GM19035 (cell line): ENCODE data around the gene GPR143.
"Not testable (repeated sequence)": the region's sequence is repeated elsewhere in the genome, so short reads cannot be mapped to it uniquely, and the experiment has no call there.

ENCODE experiments used
- ATAC-seq: cut with Tn5 transposase; IDR thresholded peaks from one replicate; pipeline ENCODE4 v1.9.1; 2021; ENCODE audit not compliant: unreplicated experiment

The GPR143 gene

GRCh38 chrX:9770319-9770718 lies 4.7 kb upstream of the GPR143 start:
- no peak for ATAC-seq

DNA sequence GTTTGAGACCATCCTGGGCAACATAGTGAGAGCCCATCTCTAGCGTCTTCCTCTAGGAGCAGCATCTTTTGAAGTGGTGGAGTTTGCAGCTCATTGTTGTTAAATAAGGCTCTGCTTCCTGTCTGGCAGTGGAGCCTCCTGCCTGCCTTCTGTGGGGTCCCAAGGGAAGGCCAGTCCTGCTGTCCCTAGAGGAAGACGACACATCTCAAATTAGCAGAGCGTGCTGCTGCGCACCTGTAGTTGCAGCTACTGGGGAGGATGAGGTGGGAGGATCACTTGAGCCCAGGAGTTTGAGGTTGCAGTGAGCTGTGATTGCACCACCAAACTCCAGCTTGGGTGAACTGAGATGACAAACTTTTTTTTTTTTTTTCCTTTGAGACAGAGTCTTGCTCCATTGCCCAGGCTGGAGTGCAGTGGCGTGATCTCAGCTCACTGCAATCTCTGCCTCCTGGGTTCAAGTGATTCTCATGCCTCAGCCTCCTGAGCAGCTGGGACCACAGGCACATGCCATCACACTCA lies 2.7 kb upstream of the GPR143 start:
- ATAC-seq, result not testable (repeated sequence)

GRCh38 chrX:9767375-9767774 lies 1.7 kb upstream of the GPR143 start:
- ATAC-seq, result no peak

DNA sequence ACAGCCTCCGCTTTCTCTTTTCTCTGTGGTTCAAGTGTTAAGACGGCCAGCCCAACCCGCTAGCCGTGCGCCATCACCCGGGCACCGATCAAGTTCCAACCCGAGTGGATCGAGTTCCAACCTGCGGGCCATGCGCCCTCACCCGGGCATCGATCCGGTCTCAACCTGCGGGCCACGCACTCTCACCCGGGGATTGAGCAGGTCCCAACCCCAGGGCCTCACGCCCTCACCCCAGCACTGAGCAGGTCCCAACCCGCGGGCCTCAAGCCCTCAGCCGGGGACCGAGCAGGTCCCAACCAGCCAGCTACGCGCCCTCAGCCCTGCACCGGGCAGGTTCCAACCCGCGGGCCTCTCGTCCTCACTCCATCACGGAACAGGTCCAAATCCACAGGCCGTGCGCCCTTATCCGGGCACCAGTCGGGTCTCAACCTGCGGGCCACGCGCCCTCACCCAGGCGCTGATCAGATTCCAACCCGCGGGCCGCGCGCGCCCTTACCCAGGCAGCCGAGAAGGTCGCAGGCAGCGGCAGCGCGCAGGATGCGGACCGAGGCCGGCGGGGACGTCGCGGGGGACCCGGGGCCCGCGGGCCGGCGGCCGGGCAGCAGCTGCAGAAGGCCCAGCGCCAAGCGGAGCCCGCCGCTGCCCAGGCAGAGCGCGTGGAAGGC lies 443 bp downstream of the GPR143 start:
- ATAC-seq, result no peak

GRCh38 chrX:9759337-9759736 lies 6.3 kb downstream of the GPR143 start:
- no peak for ATAC-seq

DNA sequence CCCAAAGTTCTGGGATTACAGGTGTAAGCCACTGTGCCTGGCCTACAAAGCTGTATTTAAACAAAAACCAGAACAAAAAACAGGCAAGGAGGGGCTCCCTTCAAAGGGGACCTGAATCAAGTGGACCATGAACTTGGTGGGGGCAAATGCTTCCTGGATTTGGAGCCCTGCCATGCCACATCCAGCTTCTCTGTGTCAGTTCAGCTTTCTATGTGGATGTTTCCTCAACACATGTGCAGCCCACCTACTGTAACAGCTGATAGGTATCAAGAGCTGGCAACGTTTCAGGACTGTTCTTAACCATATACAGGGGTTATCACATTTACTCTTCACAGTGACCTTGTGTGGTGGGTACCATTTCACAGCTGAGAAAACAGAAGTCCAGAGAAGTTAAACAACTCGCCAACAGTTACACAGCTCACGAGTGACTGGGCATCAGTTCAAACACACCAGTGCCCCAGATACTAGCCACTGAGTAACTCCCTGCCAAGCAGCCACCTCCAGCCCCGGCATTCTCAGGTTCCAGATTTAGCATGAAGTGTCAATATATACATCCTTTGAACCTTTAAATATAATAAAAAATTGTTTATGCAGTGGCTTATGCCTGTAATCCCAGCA lies 7.5 kb downstream of the GPR143 start:
- no peak for ATAC-seq

- ATAC-seq, result no peak
These were observed 8.3 kb downstream of the GPR143 start for GRCh38 chrX:9757366-9757765.

- ATAC-seq, result no peak
These were observed 16.4 kb downstream of the GPR143 start for GRCh38 chrX:9749146-9749692.

DNA sequence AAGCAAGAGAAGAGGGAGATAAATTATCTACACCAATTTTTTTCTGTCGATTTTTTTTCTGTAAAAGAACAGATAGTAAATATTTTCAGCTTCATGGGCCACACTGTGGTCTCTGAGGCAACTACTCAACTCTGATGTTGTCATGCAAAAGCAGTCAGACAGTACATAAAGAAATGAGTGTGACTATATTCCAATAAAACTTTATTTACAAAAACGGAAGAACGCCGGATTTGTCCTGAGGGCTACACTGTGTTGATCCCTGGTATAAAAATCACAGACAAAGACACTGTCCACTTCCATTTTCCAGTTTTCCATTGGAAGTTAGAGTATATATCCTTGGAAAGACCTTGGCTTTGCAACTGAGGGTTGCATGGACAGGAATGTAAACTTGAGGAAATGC lies 18.0 kb downstream of the GPR143 start:
- no peak for ATAC-seq

GRCh38 chrX:9746148-9746888 lies 19.3 kb downstream of the GPR143 start:
- ATAC-seq, result no peak

- no peak for ATAC-seq
These were observed 20.1 kb downstream of the GPR143 start for GRCh38 chrX:9745417-9746115.

DNA sequence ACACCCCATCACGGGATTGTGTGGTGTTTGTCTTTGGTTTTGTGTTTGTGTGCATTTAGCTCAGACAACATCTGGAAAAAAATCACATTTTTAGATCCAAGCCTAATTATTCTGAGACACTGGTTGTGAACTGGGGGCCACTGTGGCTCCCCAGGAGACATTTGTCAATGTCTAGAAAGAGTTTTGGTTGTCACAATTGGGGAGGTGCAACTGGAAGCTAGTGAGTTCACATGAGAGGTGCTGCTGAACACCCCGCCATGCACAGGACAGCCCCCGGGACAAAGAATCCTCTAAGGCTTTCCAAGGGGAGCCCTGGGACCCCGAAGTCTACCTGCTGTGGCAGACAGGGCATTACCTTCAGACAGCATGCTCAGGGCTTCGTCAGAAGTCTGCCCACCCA lies 26.5 kb downstream of the GPR143 start:
- no peak for ATAC-seq

DNA sequence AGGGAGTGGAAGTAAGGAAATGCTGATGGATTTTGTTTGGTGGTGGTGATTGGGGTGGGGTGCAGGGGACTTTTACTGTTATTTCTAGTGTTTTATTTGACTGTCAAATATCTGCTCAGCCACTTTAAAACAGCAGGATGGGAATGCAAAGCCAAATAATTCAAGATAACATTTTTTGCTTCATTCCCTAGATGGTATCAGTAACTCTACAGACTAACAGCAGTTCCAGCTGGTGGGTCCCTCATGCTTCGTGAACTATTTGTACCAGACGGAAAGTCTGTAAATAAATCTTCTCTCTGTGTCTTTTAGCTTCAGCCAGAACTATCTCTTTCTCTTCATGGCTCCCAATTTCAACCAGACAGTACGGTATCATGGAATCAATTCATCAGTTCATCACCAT lies 27.5 kb downstream of the GPR143 start:
- no peak for ATAC-seq

DNA sequence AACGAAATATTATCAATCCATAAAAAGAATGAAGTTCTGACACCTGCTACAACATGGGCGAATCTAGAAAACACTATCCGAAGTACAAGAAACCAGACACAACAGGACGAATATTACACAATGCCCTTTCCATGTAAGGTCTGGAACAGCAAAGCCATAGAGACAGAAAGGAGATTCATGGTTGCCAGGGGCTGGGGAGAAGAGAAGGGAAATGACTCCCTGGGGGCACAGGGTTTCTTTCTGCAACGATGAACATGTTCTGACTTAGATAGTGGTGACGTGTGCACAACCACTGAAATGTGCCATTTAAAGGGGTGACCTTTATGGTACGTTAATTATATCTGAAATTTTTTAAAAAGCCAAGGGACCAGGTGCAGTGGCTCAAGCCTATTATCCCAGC lies 28.3 kb downstream of the GPR143 start:
- ATAC-seq, result no peak

GRCh38 chrX:9730752-9731151 lies 34.9 kb downstream of the GPR143 start:
- no peak for ATAC-seq

- ATAC-seq, result no peak
These were observed 35.6 kb downstream of the GPR143 start for GRCh38 chrX:9730078-9730477.

- no peak for ATAC-seq
These were observed 36.3 kb downstream of the GPR143 start for GRCh38 chrX:9729171-9729885.

DNA sequence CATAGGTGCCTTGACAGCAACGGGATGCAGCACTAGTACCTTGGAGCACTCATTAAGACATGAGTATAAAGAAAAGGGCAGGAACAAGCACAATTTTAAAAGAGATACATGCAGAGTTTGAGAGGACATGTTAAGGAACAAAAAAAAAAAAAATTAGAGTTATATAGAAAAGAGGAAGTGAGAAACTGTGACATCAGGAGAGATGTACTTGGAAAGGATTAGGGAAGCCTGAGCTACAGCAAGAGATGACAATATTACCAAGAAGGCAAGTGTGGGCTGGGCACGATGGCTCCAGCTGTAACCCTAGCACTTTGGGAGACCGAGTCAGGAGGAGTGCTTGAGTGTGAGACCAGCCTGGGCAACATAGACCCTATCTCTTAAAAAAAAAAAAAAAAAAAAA lies 37.4 kb downstream of the GPR143 start:
- no peak for ATAC-seq

DNA sequence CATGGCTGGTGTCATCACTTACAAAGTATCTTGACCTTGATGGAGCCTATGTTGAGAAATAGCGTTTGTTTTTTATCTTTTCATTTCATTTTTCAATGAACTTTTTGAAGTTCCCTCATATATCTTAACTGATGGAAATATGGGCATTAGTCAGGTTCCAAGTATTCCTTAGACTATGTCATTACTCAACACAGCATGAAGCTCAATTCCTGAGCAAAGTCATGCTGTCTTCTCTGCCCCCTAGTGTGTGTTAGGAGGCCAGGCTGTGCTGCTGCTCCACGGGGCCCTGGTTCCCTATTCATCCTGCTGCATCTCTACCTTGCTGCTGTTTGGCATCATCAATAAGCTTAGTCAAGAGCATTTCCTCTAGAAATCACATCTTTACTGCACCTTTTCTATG lies 40.9 kb downstream of the GPR143 start:
- no peak for ATAC-seq

DNA sequence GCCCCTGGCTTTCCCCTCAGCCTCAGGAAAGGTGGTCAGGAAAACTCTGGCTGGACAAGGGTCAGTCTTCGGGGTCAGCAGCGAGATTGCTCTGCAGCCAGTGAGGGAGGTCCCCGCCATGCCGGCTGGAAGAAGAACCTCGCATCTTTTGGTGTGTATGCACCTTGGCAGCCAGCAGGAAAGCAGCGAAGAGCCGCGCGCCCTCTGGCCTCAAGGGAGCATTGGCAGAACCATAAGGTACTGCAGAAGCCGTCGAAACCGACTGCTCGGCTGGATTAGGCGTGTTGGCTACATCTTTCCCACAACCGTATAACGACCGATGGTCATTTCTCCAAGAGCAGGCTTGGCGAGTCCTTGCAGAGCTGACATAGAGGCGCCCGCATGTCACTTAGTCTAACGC lies 48.3 kb downstream of the GPR143 start:
- ATAC-seq, result no peak

GRCh38 chrX:9710332-9710731 lies 55.3 kb downstream of the GPR143 start:
- no peak for ATAC-seq
